Endothelial cell of umbilical vein (primary cell): ENCODE measurements around the gene ADAM17. TPM values are rescaled to one million over a fixed set of nuclear protein-coding genes. Genes with fewer than 3 reads are reported as not detected.

Source experiments
- BruUV-seq: library from RNA; stranded (reverse); fragments of 400-500 nt; replicated peaks from 2 replicates; lab custom pipeline; 2021; lab: Mats Ljungman, UMichigan
- CTCF ChIA-PET: fragments of 300-600, 350-600 bp; sonication (Branson Sonifier 250); formaldehyde crosslinking; loops from one replicate; lab custom pipeline; 2021; ENCODE audit warnings: antibody characterized with exemption, inconsistent platforms; lab: Charles Lee
- POLR2A ChIA-PET: fragments of 300-600, 350-600 bp; sonication (Branson Sonifier 250); formaldehyde crosslinking; loops from one replicate; lab custom pipeline; 2021; ENCODE audit warnings: antibody characterized with exemption, inconsistent platforms; lab: Charles Lee
- DNase-seq: peaks from one replicate; pipeline ENCODE4 v3.0.0-alpha.2; 2011; ENCODE audit warnings: low read depth, low spot score
- FAIRE-seq: peaks from 2 replicates; lab custom pipeline; 2011; peaks lifted over from hg19 to GRCh38; lab: Jason Lieb, UNC
- H2AFZ ChIP-seq: 2 replicates; pipeline ENCODE4 v1.6.0; 2012; ENCODE audit warnings: low read depth, low read length, control low read depth, inconsistent platforms
- H3K27ac ChIP-seq: 2 replicates; pipeline ENCODE4 v1.5.1; 2011; ENCODE audit warnings: low read depth, mild to moderate bottlenecking, control low read depth, low read length, moderate library complexity; ENCODE audit not compliant: insufficient read depth
- H3K27me3 ChIP-seq, 2 experiments: 2 replicates each; pipeline versions ENCODE4 v1.6.0 to v1.6.1; 2011; ENCODE audit warnings: low read length in 2 of 2, mixed read lengths in 1 of 2; ENCODE audit not compliant: control insufficient read depth in 2 of 2, insufficient read depth in 2 of 2
- H3K36me3 ChIP-seq, 2 experiments: 2 replicates in 1 of 2; 3 replicates in 1 of 2; pipeline ENCODE4 v1.5.1; 2011; ENCODE audit warnings: low read length in 2 of 2, mild to moderate bottlenecking in 1 of 2, moderate library complexity in 1 of 2; ENCODE audit not compliant: control insufficient read depth in 2 of 2, insufficient read depth in 2 of 2; ENCODE audit errors: extremely low read depth in 1 of 2
- H3K4me1 ChIP-seq: 3 replicates; pipeline ENCODE4 v1.5.1; 2011; ENCODE audit warnings: mild to moderate bottlenecking, low read length; ENCODE audit not compliant: control insufficient read depth, insufficient read depth; ENCODE audit errors: extremely low read depth
- H3K4me2 ChIP-seq: 2 replicates; pipeline ENCODE4 v1.6.1; 2011; ENCODE audit warnings: low read length, control low read depth, mixed read lengths; ENCODE audit not compliant: insufficient read depth
- H3K4me3 ChIP-seq, 3 experiments: fragments of 200-600 bp in 1 of 3; sonication (generic), shearing (Covaris generic) in 1 of 3; replicated peaks in 1 of 3; 2 replicates each; pipeline ENCODE4 v1.5.1; 2011 to 2016; ENCODE audit warnings: control low read depth in 3 of 3, low read length in 3 of 3, mild to moderate bottlenecking in 2 of 3, inconsistent platforms in 1 of 3, low read depth in 1 of 3, moderate library complexity in 1 of 3; ENCODE audit not compliant: insufficient read depth in 1 of 3
- H3K79me2 ChIP-seq: 2 replicates; pipeline ENCODE4 v1.6.0; 2012; ENCODE audit warnings: low read length, inconsistent platforms; ENCODE audit not compliant: control insufficient read depth, insufficient read depth
- H3K9ac ChIP-seq: replicated peaks from 2 replicates; pipeline ENCODE3; 2011; ENCODE audit warnings: low read length, control low read depth; ENCODE audit not compliant: insufficient read depth; ENCODE audit errors: extremely low read depth
- H3K9me1 ChIP-seq: replicated peaks from 3 replicates; pipeline ENCODE4 v1.6.0; 2011; ENCODE audit warnings: mild to moderate bottlenecking, low read length; ENCODE audit not compliant: control insufficient read depth, insufficient read depth; ENCODE audit errors: extremely low read depth
- H3K9me3 ChIP-seq: replicated peaks from 2 replicates; pipeline ENCODE4 v1.5.1; 2012; ENCODE audit warnings: low read length, inconsistent platforms; ENCODE audit not compliant: control insufficient read depth, insufficient read depth
- H4K20me1 ChIP-seq: replicated peaks from 2 replicates; pipeline ENCODE3; 2011; ENCODE audit warnings: mild to moderate bottlenecking, low read length; ENCODE audit not compliant: control insufficient read depth, insufficient read depth; ENCODE audit errors: extremely low read depth
- EZH2 ChIP-seq: IDR thresholded peaks from 2 replicates; pipeline ENCODE4 v1.6.1; 2012; ENCODE audit warnings: borderline replicate concordance, low read depth, mild to moderate bottlenecking, moderate library complexity, low read length, inconsistent platforms; ENCODE audit not compliant: severe bottlenecking
- FOS ChIP-seq: IDR thresholded peaks from 2 replicates; pipeline ENCODE4 v1.6.1; 2011; ENCODE audit warnings: mild to moderate bottlenecking, low read length, moderate library complexity, borderline replicate concordance; ENCODE audit not compliant: insufficient read depth
- GATA2 ChIP-seq: IDR thresholded peaks from 2 replicates; pipeline ENCODE4 v1.7.0; 2011; ENCODE audit warnings: low read depth, mild to moderate bottlenecking, moderate library complexity, mixed read lengths, low read length; ENCODE audit not compliant: insufficient read length, insufficient read depth
- MYC ChIP-seq: IDR thresholded peaks from one replicate; pipeline ENCODE4 v1.6.1; 2011; ENCODE audit warnings: mild to moderate bottlenecking, low read depth, low read length
- POLR2A ChIP-seq: IDR thresholded peaks from 2 replicates; pipeline ENCODE4 v1.6.1; 2012; ENCODE audit warnings: low read depth, mild to moderate bottlenecking, control low read depth, low read length
- POLR2AphosphoS5 ChIP-seq: IDR thresholded peaks from 2 replicates; pipeline ENCODE4 v1.6.1; 2012; ENCODE audit warnings: low read depth, mild to moderate bottlenecking, control low read depth, low read length, moderate library complexity; ENCODE audit not compliant: insufficient read depth
- dilution Hi-C: fragments of 300-500 bp; cut with MboI; formaldehyde crosslinking; loops from one replicate; pipeline ENCODE4 v1.15.0; 2019; ENCODE audit warnings: low sequenced_read_pairs; ENCODE audit not compliant: extremely low pct_ligation_motif_present
- intact Hi-C: fragments of 100-400 bp; cut with micrococcal nuclease; formaldehyde crosslinking; loops from one replicate; pipeline ENCODE4 v1.10.0; 2022
- polyA plus RNA-seq, 4 experiments: library from polyadenylated mRNA; depleted of rRNA in 3 of 4; stranded (reverse) in 3 of 4; unstranded in 1 of 4; fragments of >200 nt; gene quantifications; 2 replicates each; pipeline versions ENCODE4 v1.2.1 to v1.2.3, GENCODE V29; 2011 to 2012; ENCODE audit warnings: missing spikeins in 1 of 4
- total RNA-seq: library from RNA; stranded (reverse); gene quantifications from 2 replicates; pipeline ENCODE4 v1.2.3, GENCODE V29; 2021
- TF ChIP-seq, protein P1 (sequence below), 2 donors: IDR thresholded peaks; 1 replicate in 1 of 2; 2 replicates in 1 of 2; pipeline ENCODE4 v1.5.1; 2011; ENCODE audit warnings: low read length in 2 of 2, mild to moderate bottlenecking in 2 of 2, moderate library complexity in 2 of 2, control low read depth in 1 of 2, inconsistent platforms in 1 of 2, low read depth in 1 of 2; ENCODE audit not compliant: insufficient read depth in 1 of 2; ENCODE audit errors: extremely low read depth in 1 of 2
- TF ChIP-seq, protein P2 (sequence below): IDR thresholded peaks from 2 replicates; pipeline ENCODE4 v1.6.1; 2011; ENCODE audit not compliant: insufficient read depth, insufficient read length

ADAM17 gene
- total and polyA plus RNA-seq, 2 donors (not counting 3 experiments of a cell fraction or from before 2014, with no cell fraction given), result 10.6 to 57.1 TPM

DNA sequence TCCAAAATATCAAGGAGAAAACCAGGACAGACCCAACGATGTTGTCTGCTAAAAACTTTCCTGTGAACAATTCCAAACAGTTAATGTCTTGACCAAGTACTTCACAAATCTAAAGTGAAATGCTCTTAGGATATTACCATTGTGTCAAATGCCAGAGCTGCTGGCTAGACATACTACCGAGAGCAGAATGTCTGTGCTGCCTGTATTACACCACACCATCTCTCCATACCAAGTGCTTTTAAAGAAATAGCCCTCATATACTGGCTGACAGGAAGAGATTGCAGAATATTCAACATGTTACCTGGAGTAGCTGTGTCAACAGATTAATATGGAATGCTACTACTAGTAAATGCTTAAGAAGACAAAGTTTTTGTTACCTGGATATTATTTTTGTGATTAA is 62.7 kb downstream of the ADAM17 start:
- no peaks in the 10 kb centered on the region for H4K20me1 ChIP-seq
- intact Hi-C loops, result no loop called here
- no peaks in the 10 kb centered on the region for H3K9me3 ChIP-seq
- ChIA-PET CTCF (interaction anchor here (1.0 to 1.1 kb wide), 2 partner anchors 13 to 46 kb away, joined by 3 to 4 read pairs; no protein-coding TSS in a partner anchor), POLR2A (interaction anchor here (0.6 kb wide), 2 partner anchors 21 to 235 kb away, joined by 6 to 7 read pairs; no protein-coding TSS in a partner anchor)
- H3K79me2 ChIP-seq, result no peaks in the 10 kb centered on the region
- DNase-seq (no peak), FAIRE-seq (no peak)
- no peaks in the 10 kb centered on the region for H3K27me3 ChIP-seq
- H3K9me1 ChIP-seq, result no peaks in the 10 kb centered on the region
- H3K4me1 ChIP-seq, result no peaks in the 10 kb centered on the region
- no peak overlapping the region for H3K4me2 ChIP-seq
- H3K27ac ChIP-seq, result no peak overlapping the region
- no peak overlapping the region for H3K9ac ChIP-seq
- H3K4me3 ChIP-seq, result no peak overlapping the region
- no TSS peak for BruUV-seq
- H2AFZ ChIP-seq, result no peak overlapping the region
- dilution Hi-C loops, result no loop called here
- H3K36me3 ChIP-seq, result peaks cover 39 to 42% of the 10 kb centered on the region in 2 experiments
- TF ChIP-seq, protein P1, sequence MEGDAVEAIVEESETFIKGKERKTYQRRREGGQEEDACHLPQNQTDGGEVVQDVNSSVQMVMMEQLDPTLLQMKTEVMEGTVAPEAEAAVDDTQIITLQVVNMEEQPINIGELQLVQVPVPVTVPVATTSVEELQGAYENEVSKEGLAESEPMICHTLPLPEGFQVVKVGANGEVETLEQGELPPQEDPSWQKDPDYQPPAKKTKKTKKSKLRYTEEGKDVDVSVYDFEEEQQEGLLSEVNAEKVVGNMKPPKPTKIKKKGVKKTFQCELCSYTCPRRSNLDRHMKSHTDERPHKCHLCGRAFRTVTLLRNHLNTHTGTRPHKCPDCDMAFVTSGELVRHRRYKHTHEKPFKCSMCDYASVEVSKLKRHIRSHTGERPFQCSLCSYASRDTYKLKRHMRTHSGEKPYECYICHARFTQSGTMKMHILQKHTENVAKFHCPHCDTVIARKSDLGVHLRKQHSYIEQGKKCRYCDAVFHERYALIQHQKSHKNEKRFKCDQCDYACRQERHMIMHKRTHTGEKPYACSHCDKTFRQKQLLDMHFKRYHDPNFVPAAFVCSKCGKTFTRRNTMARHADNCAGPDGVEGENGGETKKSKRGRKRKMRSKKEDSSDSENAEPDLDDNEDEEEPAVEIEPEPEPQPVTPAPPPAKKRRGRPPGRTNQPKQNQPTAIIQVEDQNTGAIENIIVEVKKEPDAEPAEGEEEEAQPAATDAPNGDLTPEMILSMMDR (IDR thresholded peaks at IDR 0.05; ENCODE audit: extremely low read depth in 1 of 2, insufficient read depth in 1 of 2, low read depth in 1 of 2, low read length in 2 of 2), result no peak

DNA sequence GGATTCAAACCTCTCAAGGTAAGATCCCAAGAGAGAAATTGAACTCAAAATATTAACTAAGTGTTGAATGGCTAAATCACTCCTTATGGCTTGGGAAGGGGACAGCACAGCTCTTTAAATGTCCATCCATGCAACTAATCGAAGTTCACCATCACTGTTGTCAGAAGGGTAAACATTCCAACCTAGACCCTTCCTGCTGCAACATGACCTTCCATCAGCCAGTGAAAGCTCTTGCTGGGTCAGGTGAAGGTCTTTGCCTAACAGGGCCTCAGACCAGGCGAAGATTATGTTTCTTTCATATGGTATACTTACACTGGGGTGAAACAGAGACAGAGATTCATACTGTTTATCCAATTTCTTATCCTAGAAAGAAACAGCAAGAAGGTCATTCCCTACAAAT is 64.8 kb downstream of the ADAM17 start:
- TF ChIP-seq POLR2A, result no peak
- TF ChIP-seq FOS, result no peak
- TF ChIP-seq GATA2, result no peak
- no peak for TF ChIP-seq POLR2AphosphoS5
- TF ChIP-seq, protein P1 (IDR thresholded peaks at IDR 0.05; ENCODE audit: extremely low read depth in 1 of 2, insufficient read depth in 1 of 2, low read depth in 1 of 2, low read length in 2 of 2), result no peak
- no peak for TF ChIP-seq EZH2
- TF ChIP-seq, protein P2, sequence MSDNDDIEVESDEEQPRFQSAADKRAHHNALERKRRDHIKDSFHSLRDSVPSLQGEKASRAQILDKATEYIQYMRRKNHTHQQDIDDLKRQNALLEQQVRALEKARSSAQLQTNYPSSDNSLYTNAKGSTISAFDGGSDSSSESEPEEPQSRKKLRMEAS, result no peak
- no peak for TF ChIP-seq MYC
- FAIRE-seq, result no peak
- H3K9me3 ChIP-seq, result no peaks in the 10 kb centered on the region
- ChIA-PET POLR2A (no interaction called here), CTCF (no interaction called here)
- peaks cover 40% of the 10 kb centered on the region in 2 experiments for H3K36me3 ChIP-seq
- no peak for DNase-seq
- H3K9me1 ChIP-seq, result no peaks in the 10 kb centered on the region
- H2AFZ ChIP-seq, result no peak overlapping the region
- H3K4me1 ChIP-seq, result no peaks in the 10 kb centered on the region
- H3K4me3 ChIP-seq, result no peak overlapping the region
- no peak overlapping the region for H3K9ac ChIP-seq
- no TSS peak for BruUV-seq
- no peak overlapping the region for H3K27ac ChIP-seq
- intact Hi-C loops (no loop called here), dilution Hi-C loops (no loop called here)
- no peak overlapping the region for H3K4me2 ChIP-seq
- no peaks in the 10 kb centered on the region for H3K79me2 ChIP-seq
- H4K20me1 ChIP-seq, result no peaks in the 10 kb centered on the region
- no peaks in the 10 kb centered on the region for H3K27me3 ChIP-seq
